HG02623 (cell line): ENCODE data around the gene B9D1.
A peak's percentile ranks its signal among the peaks of the same experiment; 100 is the strongest.

Source experiments
- ATAC-seq: cut with Tn5 transposase; IDR thresholded peaks from one replicate; pipeline ENCODE4 v1.9.1; 2021; ENCODE audit warnings: moderate library complexity; ENCODE audit not compliant: unreplicated experiment

Gene B9D1

GRCh38 chr17:19321481-19322128, 40.9 kb downstream of the B9D1 start:
- no peak for ATAC-seq

DNA sequence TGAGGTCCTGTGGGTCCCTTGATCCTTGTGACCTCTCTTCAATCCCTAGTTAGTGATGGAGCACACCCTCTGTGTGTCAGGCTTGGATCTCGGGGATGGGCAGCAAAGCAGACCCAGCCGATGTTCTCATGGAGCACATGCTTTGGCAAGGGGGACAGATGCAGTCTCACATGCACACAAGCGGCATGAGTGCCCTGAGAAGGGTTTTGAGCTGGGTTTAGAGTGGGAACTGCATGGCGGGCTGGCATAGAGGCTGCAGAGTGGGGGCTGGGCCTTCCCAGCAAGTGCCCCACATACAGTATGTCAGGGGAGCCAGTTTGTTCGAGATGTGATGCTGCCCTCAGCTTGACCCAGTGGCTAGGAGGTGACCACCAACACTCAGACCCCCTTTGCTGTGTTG, 41.6 kb downstream of the B9D1 start:
- ATAC-seq = no peak

- ATAC-seq = no peak
Measured at GRCh38 chr17:19319771-19320505, 42.6 kb downstream of the B9D1 start.

- ATAC-seq = no peak
Measured at GRCh38 chr17:19318611-19319010, 43.9 kb downstream of the B9D1 start.

DNA sequence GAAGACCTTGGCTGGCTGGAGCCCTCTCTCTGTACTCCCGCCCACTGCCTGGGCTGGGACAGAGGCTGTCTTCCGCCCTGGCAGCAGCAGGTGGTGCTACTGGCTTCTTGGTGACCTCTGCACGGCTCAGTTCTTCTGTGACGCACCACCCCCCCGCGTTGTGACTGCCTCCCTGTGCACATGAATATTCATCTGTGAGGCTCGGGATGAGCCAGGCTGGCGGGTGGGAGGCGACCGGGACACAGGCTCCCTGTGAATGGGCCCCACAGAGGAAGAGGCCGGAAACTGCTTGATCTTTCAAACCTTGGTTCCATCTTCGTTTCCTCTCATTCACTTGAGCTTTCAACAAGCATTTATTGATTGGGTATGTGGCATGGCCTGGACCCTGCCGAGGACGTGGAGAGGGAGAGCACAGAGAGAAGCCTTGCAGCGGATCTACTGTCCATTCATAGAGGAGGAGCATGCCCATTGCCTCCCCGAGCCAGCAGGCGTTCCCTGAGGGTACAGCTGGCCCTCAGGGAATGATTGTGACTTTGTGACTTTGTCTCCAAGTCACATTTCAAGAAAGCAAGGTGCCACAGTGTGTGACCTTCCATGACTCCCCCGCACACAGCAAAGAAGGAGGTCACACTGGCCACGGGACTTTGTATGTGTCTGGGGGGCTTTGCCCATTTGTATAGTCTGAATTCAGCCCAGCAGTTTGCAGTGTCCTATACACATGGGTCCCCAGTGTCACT, 45.0 kb downstream of the B9D1 start:
- no peak for ATAC-seq

GRCh38 chr17:19316761-19317358, 45.7 kb downstream of the B9D1 start:
- no peak for ATAC-seq

DNA sequence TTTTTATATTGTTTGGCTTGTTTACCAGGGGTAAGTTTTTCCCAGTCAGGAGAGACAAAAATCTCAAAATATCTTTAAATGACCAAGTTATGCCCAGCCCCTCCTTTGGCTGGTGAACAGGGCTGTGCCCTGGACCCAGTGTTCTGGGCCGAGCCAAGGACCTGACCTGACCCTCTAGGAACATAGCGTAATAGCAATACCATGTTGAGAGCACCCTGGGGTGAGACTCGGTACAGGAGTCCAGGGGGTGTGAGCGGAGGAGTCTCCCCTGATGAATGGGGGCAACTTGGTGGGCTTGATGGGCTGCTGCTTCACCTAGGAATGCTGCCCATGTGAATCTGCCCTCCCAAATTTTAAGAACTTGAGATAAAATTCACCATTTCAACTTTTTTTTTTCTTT, 47.4 kb downstream of the B9D1 start:
- no peak for ATAC-seq

DNA sequence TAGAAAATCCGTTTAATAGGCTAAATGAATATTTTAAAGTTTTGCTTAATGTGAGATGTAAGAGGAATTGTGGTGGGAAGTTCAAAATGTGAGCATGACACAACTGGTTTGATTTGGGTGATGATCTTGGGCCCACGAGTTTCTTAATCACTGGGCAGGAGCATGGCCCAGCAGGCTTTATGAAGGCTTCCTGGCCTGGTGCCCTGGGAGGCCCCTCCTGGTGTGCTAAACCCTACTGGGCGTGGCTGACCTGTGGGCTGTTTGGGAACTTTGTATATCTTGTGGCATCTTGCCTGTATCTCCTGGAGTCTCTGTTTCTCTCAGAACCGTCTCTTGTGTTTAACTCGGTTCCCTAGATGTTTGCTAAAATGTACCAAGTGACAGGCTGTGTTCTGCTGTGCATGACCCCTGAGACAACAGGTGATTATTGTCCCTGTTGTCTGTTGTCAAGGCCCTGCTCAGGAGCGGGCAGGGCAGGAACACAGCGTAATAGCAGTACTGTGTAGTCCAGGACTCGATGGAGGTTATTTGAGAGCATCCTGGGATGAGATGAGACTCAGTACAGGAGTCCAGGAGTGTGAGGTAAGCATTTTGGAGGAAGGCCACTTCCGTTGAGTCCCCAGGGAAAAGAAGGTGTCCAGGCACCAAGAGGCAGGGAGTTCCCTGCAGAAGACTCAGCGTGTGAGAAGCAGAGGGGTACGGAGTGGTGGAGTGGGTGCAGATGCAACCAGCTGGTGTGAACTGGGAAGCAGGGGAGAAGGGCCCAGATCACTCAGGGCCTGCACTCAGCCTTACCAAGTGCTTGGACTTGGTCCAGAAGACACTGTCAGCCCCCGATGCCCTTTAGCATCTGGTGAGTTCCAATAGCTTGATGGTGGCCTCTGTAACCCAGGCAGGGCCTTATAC, 48.5 kb downstream of the B9D1 start:
- ATAC-seq = no peak

DNA sequence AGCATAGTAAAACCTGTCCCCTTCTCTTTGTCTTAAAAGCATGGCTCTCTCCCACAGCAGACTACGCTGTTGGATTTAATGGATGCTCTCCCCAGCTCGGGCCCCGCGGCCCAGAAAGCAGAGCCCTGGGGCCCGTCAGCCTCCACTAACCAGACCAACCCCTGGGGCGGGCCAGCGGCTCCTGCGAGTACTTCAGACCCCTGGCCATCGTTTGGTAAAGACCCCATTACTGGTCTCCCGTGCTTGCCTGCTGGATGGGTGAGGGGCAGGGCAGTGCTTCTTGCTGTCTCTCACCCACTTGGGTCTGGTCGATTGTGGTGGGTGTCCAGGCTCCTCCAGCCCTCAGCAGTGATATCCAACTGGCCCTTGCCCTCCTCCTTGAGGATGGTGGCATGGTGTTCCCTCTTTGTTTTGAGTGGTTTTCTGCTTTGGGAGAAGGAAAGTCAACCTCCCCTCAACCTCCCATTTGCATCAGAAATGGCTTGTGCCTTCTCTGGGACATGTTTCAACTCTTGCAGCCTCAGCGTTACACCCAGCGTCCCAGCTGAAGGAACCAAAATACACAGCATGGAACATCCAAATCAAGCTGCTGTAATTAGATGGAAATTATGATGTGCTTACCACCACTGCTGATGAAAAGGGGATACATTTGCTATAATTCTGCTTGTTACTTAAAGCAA, 49.3 kb downstream of the B9D1 start:
- ATAC-seq = no peak

DNA sequence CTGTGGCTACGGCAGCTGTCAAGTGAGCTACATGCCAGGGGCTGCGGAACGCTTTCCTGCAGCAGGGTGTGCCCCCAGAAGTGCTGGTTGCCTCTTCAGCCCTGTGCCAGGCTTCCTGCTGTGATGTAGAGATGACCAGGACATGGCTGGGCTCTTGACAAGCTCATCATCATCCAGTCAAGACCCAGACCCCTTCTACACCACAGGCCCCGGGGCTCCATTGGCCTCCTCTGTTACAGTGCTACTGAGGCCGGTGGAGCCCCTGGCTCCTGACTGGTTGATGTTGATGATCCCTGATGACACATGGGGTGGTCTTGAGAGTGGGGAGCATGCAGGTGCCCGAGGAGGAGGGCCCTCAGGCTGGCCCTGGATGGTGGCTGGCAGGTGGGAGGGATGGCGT, 50.1 kb downstream of the B9D1 start:
- no peak for ATAC-seq

DNA sequence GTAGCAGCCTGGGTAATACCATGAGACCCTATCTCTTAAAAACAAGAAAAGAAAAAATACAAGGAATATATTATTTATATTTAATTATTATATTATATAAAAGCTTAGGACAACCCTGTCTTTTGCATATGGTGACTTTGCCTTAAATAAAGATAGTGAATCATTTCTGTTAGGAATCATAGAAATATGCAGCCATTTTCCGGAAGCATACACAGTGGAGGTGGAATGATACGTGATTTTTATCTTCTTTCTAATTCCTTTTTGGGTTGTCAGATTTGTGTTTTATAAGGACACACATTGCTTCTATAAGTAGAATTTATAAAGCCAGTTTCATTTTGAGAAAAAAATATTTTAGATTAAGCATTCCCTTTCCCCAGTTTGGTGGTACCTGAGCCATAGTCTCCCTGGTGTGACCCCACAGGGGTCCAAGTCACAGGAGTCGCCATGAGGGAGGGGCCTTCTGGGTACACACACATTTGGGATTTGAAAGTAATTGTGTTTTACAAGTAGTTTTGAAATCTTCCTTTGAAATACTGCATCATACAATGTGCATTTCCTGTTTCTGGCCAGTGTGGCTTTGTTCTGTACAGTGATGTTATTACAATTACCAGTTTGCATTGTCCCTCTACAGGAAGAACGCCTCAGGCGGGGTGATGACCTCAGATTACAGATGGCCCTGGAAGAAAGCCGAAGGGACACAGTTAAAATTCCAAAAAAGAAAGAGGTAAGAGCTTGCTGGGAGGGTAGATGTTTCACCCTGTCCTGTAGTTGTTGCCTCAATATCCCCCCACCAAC, 50.9 kb downstream of the B9D1 start:
- ATAC-seq = no peak

- ATAC-seq = no peak
Measured at GRCh38 chr17:19311016-19311415, 51.5 kb downstream of the B9D1 start.

DNA sequence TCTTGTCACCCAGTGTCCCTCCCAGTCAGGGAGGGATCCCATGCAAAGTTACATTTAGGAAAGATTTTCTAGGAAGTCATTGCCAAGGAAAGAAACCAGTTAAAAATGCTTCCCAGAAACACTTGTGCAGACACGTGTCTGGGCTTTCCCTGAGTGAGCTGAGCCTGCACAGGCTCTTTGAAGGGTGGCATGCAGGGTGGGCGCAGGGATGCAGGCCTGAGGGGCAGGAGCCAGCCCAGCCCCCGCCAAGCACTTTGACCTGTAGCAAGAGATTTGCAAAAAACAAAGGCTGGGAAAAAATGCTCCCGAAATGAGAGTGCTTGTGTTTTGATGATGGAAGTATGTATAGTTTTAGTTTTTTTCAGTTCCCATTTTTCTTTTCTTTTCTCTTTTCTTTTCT, 52.4 kb downstream of the B9D1 start:
- ATAC-seq = no peak

DNA sequence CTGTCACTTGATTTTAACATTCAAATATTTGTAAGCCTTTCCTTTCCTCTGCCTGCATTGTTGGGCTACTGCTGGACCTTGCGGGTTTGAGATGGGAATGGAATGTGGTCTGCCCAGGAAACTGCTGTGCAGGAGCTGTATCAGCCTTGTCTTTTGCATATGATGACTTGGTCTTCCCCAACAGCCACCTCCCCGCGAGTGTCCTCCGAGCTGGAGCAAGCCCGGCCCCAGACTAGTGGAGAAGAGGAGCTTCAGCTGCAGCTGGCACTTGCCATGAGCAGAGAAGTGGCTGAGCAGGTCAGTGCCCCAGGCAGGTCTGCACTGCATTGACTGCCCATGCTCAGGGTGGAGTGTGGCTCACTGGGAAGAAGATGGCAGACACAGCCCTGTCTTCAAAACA, 52.8 kb downstream of the B9D1 start:
- no peak for ATAC-seq

DNA sequence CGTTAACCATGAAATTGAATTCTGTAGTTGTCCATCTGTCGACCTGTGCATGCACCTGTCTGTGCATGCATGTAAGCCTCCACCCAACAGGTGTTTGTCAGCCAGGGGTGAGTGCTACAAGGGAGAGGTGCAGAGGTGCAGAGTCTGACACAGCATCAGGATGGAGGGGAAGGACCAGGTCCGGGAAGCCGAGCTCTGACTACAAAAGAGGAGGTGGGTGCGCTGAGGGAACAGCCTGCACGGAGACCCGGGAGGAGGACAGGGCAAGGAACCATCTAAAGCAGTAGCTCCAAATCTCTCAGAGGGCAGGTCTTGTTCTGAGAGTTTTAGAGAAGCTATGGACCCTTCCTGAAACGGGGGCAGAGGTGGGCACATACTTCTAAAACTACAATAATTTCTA, 54.1 kb downstream of the B9D1 start:
- ATAC-seq = no peak

DNA sequence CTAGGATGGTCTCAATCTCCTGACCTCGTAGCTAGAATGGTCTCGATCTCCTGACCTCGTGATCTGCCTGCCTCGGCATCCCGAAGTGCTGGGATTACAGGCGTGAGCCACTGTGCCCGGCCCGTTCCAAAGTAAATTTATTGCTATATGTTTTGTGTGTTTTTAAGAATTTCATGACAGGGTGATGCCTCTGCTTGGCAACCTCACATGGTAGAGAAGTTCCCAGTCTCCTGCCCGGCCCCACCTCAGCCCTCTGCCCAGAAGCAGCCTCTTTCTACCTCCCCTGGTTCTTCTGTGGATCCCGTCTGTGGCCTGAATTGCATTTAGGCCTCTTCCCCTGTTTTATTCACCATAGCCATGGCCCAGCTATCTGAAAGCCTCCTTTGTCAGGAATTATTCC, 55.0 kb downstream of the B9D1 start:
- ATAC-seq = no peak

GRCh38 chr17:19306160-19307111, 56.1 kb downstream of the B9D1 start:
- peak; percentile 79 for ATAC-seq

DNA sequence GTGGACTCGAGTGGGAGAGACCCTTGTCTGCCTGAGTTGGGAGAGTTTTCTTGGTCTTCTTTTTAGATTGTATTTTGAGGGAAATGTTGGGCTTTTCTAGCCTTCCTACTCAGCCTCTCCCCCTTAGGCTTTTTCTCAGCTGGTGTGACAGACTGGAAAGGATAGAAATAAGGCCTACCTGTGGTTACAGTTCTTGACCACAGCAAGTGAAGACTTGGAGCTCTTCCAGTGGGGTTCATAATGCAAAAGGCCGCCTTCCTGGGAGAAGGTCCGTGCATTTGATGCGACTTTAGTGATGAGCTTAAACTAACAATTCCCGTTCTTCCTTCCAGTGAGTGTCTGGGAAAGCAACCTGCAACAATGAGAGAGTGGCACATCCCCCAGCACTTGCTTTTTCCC, 56.8 kb downstream of the B9D1 start:
- no peak for ATAC-seq
